Mucosa of descending colon (tissue), 3 donors: ENCODE data around the gene LIPA. TPM values are rescaled to one million over a fixed set of nuclear protein-coding genes. Genes with fewer than 3 reads are reported as not detected.

Experiments
- ATAC-seq: fragments of 200-7000 bp; cut with Tn5 transposase; one replicate; pipeline ENCODE4 v1.9.1; 2020; ENCODE audit warnings: mild to moderate bottlenecking, moderate library complexity
- DNase-seq, 3 donors: peaks; one replicate each; pipeline ENCODE4 v3.0.0-alpha.2; 2020
- H3K36me3 ChIP-seq: fragments of 200-600 bp; one replicate; pipeline ENCODE4 v1.8.0; 2021; ENCODE audit warnings: low read depth, mild to moderate bottlenecking
- H3K4me1 ChIP-seq: fragments of 200-600 bp; one replicate; pipeline ENCODE4 v1.8.0; 2021; ENCODE audit warnings: low read depth, mild to moderate bottlenecking
- H3K4me3 ChIP-seq: fragments of 200-600 bp; one replicate; pipeline ENCODE4 v1.8.0; 2021; ENCODE audit warnings: mild to moderate bottlenecking
- H3K9me3 ChIP-seq: fragments of 200-600 bp; one replicate; pipeline ENCODE4 v1.8.0; 2021; ENCODE audit warnings: mild to moderate bottlenecking
- intact Hi-C, 2 donors: fragments of 100-400 bp; cut with DNase I in 1 of 2; cut with micrococcal nuclease in 1 of 2; formaldehyde crosslinking; loops; one replicate each; pipeline versions ENCODE4 v1.11.0 to v1.11.1; 2022; cut with DNase I, micrococcal nuclease
- long read RNA-seq, 2 donors: library from polyadenylated mRNA; unstranded; transcript quantifications; one replicate each; pipeline ENCODE4 v2.0.0, GENCODE V29; 2019 to 2021
- total RNA-seq, 3 donors: library from RNA; stranded (reverse); fragmentation: NEBNext Ultra II Directional in 2 of 3; extraction: Animal tissue kit (Norgen Biotek cat#: 25700) in 2 of 3; gene quantifications; one replicate each; pipeline versions ENCODE4 v1.2.1 to v1.2.4, GENCODE V29; 2021 to 2023
- TF ChIP-seq, protein P1 (sequence below): fragments of 200-600 bp; IDR thresholded peaks from one replicate; pipeline ENCODE4 v1.8.0; 2022; ENCODE audit warnings: antibody characterized with exemption, mild to moderate bottlenecking
- donor health status: DM: no; HTN: no; CAD: no; lungs with moderate emphysema.
- donor health status: DM: no; HTN: no; CAD: no.
- donor health status: DM: no; HTN: yes; CAD: no.

The LIPA gene
- total RNA-seq, result 10 to 100 TPM; 20.6 to 34.5 (median 29.6) TPM
- long read RNA-seq, donor 1, transcript LIPA-202 (10 exons, 2,782 nt), result major isoform, 24 of 30 reads
- long read RNA-seq, donor 1, partial matches to known transcripts, result 1 of 30 reads
- long read RNA-seq, donor 1, other reads (novel, unspliced or antisense), result 5 of 30 reads
- long read RNA-seq, donor 2, transcript LIPA-202 (10 exons, 2,782 nt), result major isoform, 14 of 16 reads
- long read RNA-seq, donor 2, partial matches to known transcripts, result 0 of 16 reads
- long read RNA-seq, donor 2, other reads (novel, unspliced or antisense), result 2 of 16 reads

DNA sequence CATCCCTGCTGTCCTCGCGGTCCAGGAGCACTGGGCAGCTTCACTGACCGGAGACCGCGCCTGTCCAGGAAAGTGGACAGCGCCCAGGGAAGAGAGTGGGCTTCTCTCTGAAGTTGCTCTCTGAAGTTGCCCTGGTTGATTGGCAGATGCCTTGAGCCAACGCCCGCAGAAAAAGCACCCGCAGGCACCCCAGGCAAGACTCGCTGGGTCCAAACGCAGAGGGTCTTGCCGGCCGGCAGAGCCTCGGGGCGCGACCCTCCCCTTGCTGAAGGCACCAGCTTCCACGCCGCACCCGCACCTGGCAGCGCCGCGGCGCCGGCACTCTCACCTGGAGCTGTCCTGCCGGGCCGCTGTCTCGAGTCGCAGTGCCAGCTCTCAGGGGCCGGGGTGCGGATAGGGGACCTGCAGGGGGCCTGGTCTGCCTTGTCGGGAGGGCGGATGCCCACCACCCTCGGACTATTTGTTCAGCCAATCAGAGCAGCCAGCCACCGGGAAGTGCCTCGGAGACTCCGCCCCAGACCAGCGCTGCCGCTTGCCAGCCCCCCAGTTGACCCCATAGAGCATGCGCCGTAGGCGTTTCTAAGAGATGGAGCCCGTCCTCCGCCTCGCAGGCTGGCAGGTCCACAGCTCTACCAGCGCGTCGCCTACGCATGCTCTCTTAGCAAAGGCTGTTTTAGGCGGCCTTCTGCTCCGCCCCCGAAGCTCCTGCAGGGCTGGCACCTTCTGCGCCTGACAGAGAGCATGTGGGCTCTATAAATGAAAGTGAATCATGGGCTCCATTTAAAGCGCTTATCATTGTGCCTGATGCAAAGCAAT, at the start of gene LIPA:
Gene LIPA (minus strand): TSS at position 367 of the 816 bp plus-strand sequence. CDS start 4,127 bp downstream, outside the sequence.
- Histone ChIP-seq H3K4me3 (peak within 1 kb of the TSS; percentile 48), H3K36me3 (no peaks in the 10 kb centered on the region), H3K9me3 (peaks cover 7% of the 10 kb centered on the region), H3K4me1 (no peaks in the 10 kb centered on the region)
- TF ChIP-seq, protein P1, sequence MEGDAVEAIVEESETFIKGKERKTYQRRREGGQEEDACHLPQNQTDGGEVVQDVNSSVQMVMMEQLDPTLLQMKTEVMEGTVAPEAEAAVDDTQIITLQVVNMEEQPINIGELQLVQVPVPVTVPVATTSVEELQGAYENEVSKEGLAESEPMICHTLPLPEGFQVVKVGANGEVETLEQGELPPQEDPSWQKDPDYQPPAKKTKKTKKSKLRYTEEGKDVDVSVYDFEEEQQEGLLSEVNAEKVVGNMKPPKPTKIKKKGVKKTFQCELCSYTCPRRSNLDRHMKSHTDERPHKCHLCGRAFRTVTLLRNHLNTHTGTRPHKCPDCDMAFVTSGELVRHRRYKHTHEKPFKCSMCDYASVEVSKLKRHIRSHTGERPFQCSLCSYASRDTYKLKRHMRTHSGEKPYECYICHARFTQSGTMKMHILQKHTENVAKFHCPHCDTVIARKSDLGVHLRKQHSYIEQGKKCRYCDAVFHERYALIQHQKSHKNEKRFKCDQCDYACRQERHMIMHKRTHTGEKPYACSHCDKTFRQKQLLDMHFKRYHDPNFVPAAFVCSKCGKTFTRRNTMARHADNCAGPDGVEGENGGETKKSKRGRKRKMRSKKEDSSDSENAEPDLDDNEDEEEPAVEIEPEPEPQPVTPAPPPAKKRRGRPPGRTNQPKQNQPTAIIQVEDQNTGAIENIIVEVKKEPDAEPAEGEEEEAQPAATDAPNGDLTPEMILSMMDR, result no peak
- ATAC-seq (peak; percentile 99), DNase-seq (peak; percentile 91 to 97 (median 92))
- intact Hi-C loops, result loop anchor here (10.0 kb wide), 2 partner anchors 163 to 313 kb away; partner anchors contain the start of gene IFIT5 (in 1 of the 2)

DNA sequence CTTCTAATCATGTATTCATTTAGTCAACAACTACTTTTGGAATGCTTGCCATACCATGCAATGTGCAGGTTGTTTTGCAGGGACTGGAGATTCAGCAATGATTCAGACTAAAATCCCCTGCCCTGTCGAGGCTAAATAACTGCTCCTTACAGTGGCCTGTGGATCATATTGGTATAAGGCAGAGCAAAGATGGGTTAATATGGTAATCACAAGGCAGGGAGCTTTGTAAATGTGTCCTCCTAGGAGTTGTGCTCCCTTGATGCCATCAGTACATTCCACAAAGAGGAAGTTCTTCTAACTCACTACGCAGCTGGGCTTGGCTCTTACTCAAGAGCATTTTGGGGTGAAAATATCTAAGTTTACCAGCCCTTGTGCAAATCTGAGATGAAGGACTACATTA, 49.7 kb upstream of the LIPA start:
- no peaks in the 10 kb centered on the region for H3K36me3 ChIP-seq
- no peak overlapping the region for H3K4me3 ChIP-seq
- intact Hi-C loops, result no loop called here
- TF ChIP-seq, protein P1, result no peak
- DNase-seq, result peak in 1 of 3 donors; percentile 58
- H3K4me1 ChIP-seq, result peaks cover 20% of the 10 kb centered on the region
- peak; percentile 62 for ATAC-seq
- H3K9me3 ChIP-seq, result no peaks in the 10 kb centered on the region

DNA sequence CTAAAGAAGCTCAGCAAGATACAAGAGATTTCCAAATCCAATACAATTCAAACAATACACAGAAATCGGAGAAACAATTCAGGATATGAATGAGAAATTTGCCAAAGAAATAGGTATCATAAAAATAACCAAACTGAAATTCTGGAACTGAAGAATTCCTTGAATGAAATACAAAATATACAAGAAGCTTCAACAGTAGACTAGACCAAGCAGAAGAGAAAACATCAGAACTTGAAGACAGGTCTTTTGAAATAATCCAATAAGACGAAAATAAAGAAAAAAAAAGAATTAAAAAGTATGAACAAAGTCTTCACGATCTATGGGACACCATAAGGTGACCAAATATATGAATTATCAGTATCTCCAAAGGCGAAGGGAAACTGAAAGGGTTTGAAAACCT, 47.5 kb upstream of the LIPA start:
- TF ChIP-seq, protein P1, result no peak
- intact Hi-C loops, result no loop called here
- H3K4me1 ChIP-seq, result peaks cover 14% of the 10 kb centered on the region

DNA sequence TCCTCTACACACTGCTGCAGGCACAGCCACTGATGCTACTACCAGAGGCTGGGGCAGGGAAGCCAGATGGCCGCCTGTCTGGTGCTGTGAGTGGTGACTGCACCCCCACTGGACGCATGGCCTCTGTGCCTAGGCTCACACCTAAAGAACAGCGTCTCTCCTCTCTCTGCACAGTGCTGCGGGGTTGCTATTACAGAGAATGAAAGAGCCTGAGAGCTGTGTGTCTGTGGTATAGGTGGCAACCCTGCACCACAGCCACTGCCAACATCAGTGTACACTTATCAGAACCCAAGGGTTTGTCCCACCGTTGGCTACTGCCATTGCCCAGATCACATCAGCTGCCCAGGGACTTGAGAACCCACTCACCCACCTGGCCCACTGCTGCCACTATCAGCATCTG, 46.2 kb upstream of the LIPA start:
- H3K4me1 ChIP-seq, result peaks cover 11% of the 10 kb centered on the region
- no peaks in the 10 kb centered on the region for H3K9me3 ChIP-seq
- DNase-seq (no peak), ATAC-seq (no peak)
- TF ChIP-seq, protein P1, result no peak
- intact Hi-C loops, result no loop called here
- H3K36me3 ChIP-seq, result no peaks in the 10 kb centered on the region
- no peak overlapping the region for H3K4me3 ChIP-seq

More for the DNA sequence above, 47.5 kb upstream of the LIPA start:
- no peaks in the 10 kb centered on the region for H3K9me3 ChIP-seq
- ATAC-seq, result no peak
- H3K36me3 ChIP-seq, result no peaks in the 10 kb centered on the region
- DNase-seq, result no peak
- no peak overlapping the region for H3K4me3 ChIP-seq

DNA sequence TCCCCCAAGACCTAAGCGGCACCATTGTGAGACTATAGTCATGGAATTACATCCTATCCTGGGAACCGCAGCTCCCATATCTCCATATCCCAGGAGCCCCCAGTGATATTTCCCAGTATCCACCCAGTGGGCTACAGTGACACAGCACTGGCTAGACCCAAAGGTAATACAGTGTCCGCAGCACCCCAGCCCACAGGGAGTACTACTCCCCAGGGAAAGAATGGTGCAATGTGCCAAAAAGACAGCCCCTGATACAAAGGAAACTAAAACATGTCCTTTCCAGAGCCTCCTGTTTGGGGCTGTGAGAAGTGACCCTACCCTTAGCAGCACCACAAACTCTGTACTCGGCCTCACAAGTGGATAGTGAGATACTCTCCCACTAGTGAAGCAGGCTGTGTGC, 45.8 kb upstream of the LIPA start:
- ATAC-seq (no peak), DNase-seq (no peak)
- Histone ChIP-seq H3K36me3 (no peaks in the 10 kb centered on the region), H3K9me3 (no peaks in the 10 kb centered on the region), H3K4me3 (no peak overlapping the region), H3K4me1 (peaks cover 7% of the 10 kb centered on the region)
- TF ChIP-seq, protein P1, result no peak
- intact Hi-C loops, result no loop called here
